ENCODE results near the gene SIN3B. TPM values are rescaled to one million over a fixed set of nuclear protein-coding genes. Genes with fewer than 3 reads are reported as not detected.

SIN3B gene
- polyA plus RNA-seq, 2 of the 4 experiments (the other 2 are of a cell fraction): 12.2 to 21.3 TPM

GRCh38 chr19:16782719-16783118 is 46.5 kb upstream of the SIN3B start:
- ChIA-PET CTCF (interaction anchor here (2.8 kb wide), 1 partner anchor 10 kb away, joined by 14 read pairs; no protein-coding TSS in a partner anchor), POLR2A (no interaction called here)
- WGBS (ENCODE audit: missing lambda C conversion rate): 12% methylated on average over 1 of the region's 1 CpG
- TF ChIP-seq ZNF302 (CRISPR knock-in tag; IDR thresholded peaks at IDR 0.05): no peak
- TF ChIP-seq CBX8 (IDR thresholded peaks at IDR 0.05): no peak
- TF ChIP-seq CHD4 (IDR thresholded peaks at IDR 0.05; ENCODE audit: borderline replicate concordance): no peak
- TF ChIP-seq NFE2L2 (conservative IDR thresholded peaks at IDR 0.05; ENCODE audit: low read length): no peak
- TF ChIP-seq NPAS2 (CRISPR knock-in tag; IDR thresholded peaks at IDR 0.05; ENCODE audit: borderline replicate concordance): no peak
- no peak for TF ChIP-seq POLR2AphosphoS2 (conservative IDR thresholded peaks at IDR 0.05; ENCODE audit: low read length)
- TF ChIP-seq FOSB (CRISPR knock-in tag; IDR thresholded peaks at IDR 0.05): no peak
- TF ChIP-seq REST (IDR thresholded peaks at IDR 0.05): no peak
- TF ChIP-seq MAZ (IDR thresholded peaks at IDR 0.05; ENCODE audit: borderline replicate concordance, low read depth, low read length): no peak
- no peak for TF ChIP-seq RCOR1 (IDR thresholded peaks at IDR 0.05; ENCODE audit: low read depth, low read length)
- TF ChIP-seq KDM1A (IDR thresholded peaks at IDR 0.05; ENCODE audit: low read depth): no peak
- TF ChIP-seq HOXB5 (CRISPR knock-in tag; IDR thresholded peaks at IDR 0.05): no peak
- TF ChIP-seq CHD2 (IDR thresholded peaks at IDR 0.05; ENCODE audit: low read length, partially characterized antibody): no peak
- TF ChIP-seq, protein P1, sequence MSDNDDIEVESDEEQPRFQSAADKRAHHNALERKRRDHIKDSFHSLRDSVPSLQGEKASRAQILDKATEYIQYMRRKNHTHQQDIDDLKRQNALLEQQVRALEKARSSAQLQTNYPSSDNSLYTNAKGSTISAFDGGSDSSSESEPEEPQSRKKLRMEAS (IDR thresholded peaks at IDR 0.05): no peak
- no peak for TF ChIP-seq JUN (IDR thresholded peaks at IDR 0.05)
- TF ChIP-seq MAFK (IDR thresholded peaks at IDR 0.05; ENCODE audit: partially characterized antibody): no peak
- TF ChIP-seq BHLHE40 (IDR thresholded peaks at IDR 0.05; ENCODE audit: low read depth, low read length): no peak
- no peak for TF ChIP-seq FOSL2 (IDR thresholded peaks at IDR 0.05)
- no peak for TF ChIP-seq FOSL2 (CRISPR knock-in tag; IDR thresholded peaks at IDR 0.05)
- TF ChIP-seq, protein P2, sequence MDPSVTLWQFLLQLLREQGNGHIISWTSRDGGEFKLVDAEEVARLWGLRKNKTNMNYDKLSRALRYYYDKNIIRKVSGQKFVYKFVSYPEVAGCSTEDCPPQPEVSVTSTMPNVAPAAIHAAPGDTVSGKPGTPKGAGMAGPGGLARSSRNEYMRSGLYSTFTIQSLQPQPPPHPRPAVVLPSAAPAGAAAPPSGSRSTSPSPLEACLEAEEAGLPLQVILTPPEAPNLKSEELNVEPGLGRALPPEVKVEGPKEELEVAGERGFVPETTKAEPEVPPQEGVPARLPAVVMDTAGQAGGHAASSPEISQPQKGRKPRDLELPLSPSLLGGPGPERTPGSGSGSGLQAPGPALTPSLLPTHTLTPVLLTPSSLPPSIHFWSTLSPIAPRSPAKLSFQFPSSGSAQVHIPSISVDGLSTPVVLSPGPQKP (IDR thresholded peaks at IDR 0.05; ENCODE audit: low read depth, low read length): no peak
- H3K9me3 ChIP-seq: no peaks in the 10 kb centered on the region
- no peak overlapping the region for H3K27ac ChIP-seq
- ATAC-seq (no peak), DNase-seq (ENCODE audit: low read depth in 1 of 2, low spot score in 1 of 2) (no peak), FAIRE-seq (no peak)
- H3K4me1 ChIP-seq: no peaks in the 10 kb centered on the region
- no peak overlapping the region for H3K4me3 ChIP-seq
- no peak overlapping the region for H3K4me2 ChIP-seq

- Histone ChIP-seq H3K4me1 (no peaks in the 10 kb centered on the region), H3K27ac (no peak overlapping the region), H3K4me3 (no peak overlapping the region), H3K4me2 (no peak overlapping the region), H3K9me3 (peaks cover 8% of the 10 kb centered on the region)
- ATAC-seq (no peak), DNase-seq (ENCODE audit: low read depth in 1 of 2, low spot score in 1 of 2) (no peak), FAIRE-seq (no peak)
- POLR2A ChIA-PET: no interaction called here
- WGBS (ENCODE audit: missing lambda C conversion rate): 45% methylated on average over 2 of the region's 2 CpGs
- CTCF ChIA-PET: interaction anchor here (1.2 kb wide), 1 partner anchor 9 kb away, joined by 4 read pairs; no protein-coding TSS in a partner anchor
- TF ChIP-seq USF2 (IDR thresholded peaks at IDR 0.05): no peak
- no peak for TF ChIP-seq TFCP2L1 (CRISPR knock-in tag; IDR thresholded peaks at IDR 0.05)
- TF ChIP-seq RNF2 (IDR thresholded peaks at IDR 0.05; ENCODE audit: borderline replicate concordance, low read depth): no peak
- TF ChIP-seq HOXA7 (CRISPR knock-in tag; IDR thresholded peaks at IDR 0.05): no peak
- no peak for TF ChIP-seq HES2 (IDR thresholded peaks at IDR 0.05)
- no peak for TF ChIP-seq KDM5A (IDR thresholded peaks at IDR 0.05)
- TF ChIP-seq NFE2L2 (conservative IDR thresholded peaks at IDR 0.05; ENCODE audit: low read length): no peak
- TF ChIP-seq MAZ (IDR thresholded peaks at IDR 0.05; ENCODE audit: borderline replicate concordance, low read depth, low read length): no peak
- TF ChIP-seq GATA3 (IDR thresholded peaks at IDR 0.05; ENCODE audit: borderline replicate concordance): no peak
- no peak for TF ChIP-seq HEYL (CRISPR knock-in tag; IDR thresholded peaks at IDR 0.05)
- TF ChIP-seq, protein P1 (IDR thresholded peaks at IDR 0.05): no peak
- no peak for TF ChIP-seq HDAC2 (IDR thresholded peaks at IDR 0.05)
- TF ChIP-seq SMC3 (IDR thresholded peaks at IDR 0.05): no peak
- TF ChIP-seq ZFP36 (IDR thresholded peaks at IDR 0.05; ENCODE audit: borderline replicate concordance, partially characterized antibody): no peak
Measured at GRCh38 chr19:16788479-16788878, 40.7 kb upstream of the SIN3B start.
